H9 (cell line): ENCODE measurements around the gene LGALS9C. TPM values are rescaled to one million over a fixed set of nuclear protein-coding genes. Genes with fewer than 3 reads are reported as not detected.
"Not testable (repeated sequence)": the region's sequence is repeated elsewhere in the genome, so short reads cannot be mapped to it uniquely, and the experiment has no call there.

Experiments
- DNase-seq: peaks from one replicate; pipeline ENCODE4 v3.0.0-alpha.2; 2017
- H2AFZ ChIP-seq: one replicate; pipeline ENCODE4 v1.6.1; 2013; ENCODE audit warnings: mild to moderate bottlenecking, low read length, control low read depth, moderate library complexity
- H2AK5ac ChIP-seq: 2 replicates; pipeline ENCODE4 v1.6.1; 2013; ENCODE audit warnings: low read length, control low read depth, mixed read lengths; ENCODE audit not compliant: insufficient read length
- H2BK120ac ChIP-seq: one replicate; pipeline ENCODE4 v1.6.1; 2013; ENCODE audit warnings: low read depth, mild to moderate bottlenecking, low read length, control low read depth, inconsistent platforms; ENCODE audit not compliant: poor library complexity, severe bottlenecking
- H2BK12ac ChIP-seq: 2 replicates; pipeline ENCODE4 v1.6.1; 2013; ENCODE audit warnings: low read length, control low read depth, mixed read lengths, low read depth; ENCODE audit not compliant: insufficient read length
- H2BK15ac ChIP-seq: 2 replicates; pipeline ENCODE4 v1.6.1; 2013; ENCODE audit warnings: low read depth, low read length, control low read depth
- H2BK20ac ChIP-seq: one replicate; pipeline ENCODE4 v1.6.1; 2013; ENCODE audit warnings: low read depth, mild to moderate bottlenecking, low read length, control low read depth, inconsistent platforms; ENCODE audit not compliant: poor library complexity, severe bottlenecking
- H2BK5ac ChIP-seq: 2 replicates; pipeline ENCODE4 v1.6.1; 2013; ENCODE audit warnings: low read length, control low read depth, mixed read lengths; ENCODE audit not compliant: insufficient read length
- H3K14ac ChIP-seq: 2 replicates; pipeline ENCODE4 v1.6.1; 2013; ENCODE audit warnings: low read length, control low read depth; ENCODE audit not compliant: insufficient read depth
- H3K18ac ChIP-seq: 2 replicates; pipeline ENCODE4 v1.6.1; 2013; ENCODE audit warnings: low read depth, mild to moderate bottlenecking, mixed read lengths, low read length, control low read depth; ENCODE audit not compliant: insufficient read length
- H3K23ac ChIP-seq: 2 replicates; pipeline ENCODE4 v1.6.1; 2013; ENCODE audit warnings: low read length, control low read depth, mixed read lengths, low read depth; ENCODE audit not compliant: insufficient read length
- H3K23me2 ChIP-seq: 2 replicates; pipeline ENCODE4 v1.6.1; 2013; ENCODE audit warnings: low read depth, mild to moderate bottlenecking, mixed read lengths, low read length, control low read depth; ENCODE audit not compliant: insufficient read length, poor library complexity, severe bottlenecking
- H3K27ac ChIP-seq: 2 replicates; pipeline ENCODE4 v1.5.1; 2013; ENCODE audit warnings: low read length, control low read depth, mixed read lengths, low read depth; ENCODE audit not compliant: insufficient read length
- H3K27me3 ChIP-seq: 2 replicates; pipeline ENCODE4 v1.6.1; 2013; ENCODE audit warnings: low read length, control low read depth, inconsistent platforms; ENCODE audit not compliant: insufficient read depth
- H3K4ac ChIP-seq: 2 replicates; pipeline ENCODE4 v1.6.1; 2013; ENCODE audit warnings: low read depth, mild to moderate bottlenecking, control low read depth, inconsistent platforms, low read length, moderate library complexity
- H3K4me1 ChIP-seq: 2 replicates; pipeline ENCODE4 v1.6.1; 2013; ENCODE audit warnings: low read length, control low read depth, inconsistent platforms; ENCODE audit not compliant: insufficient read depth
- H3K4me2 ChIP-seq: 2 replicates; pipeline ENCODE4 v1.6.1; 2013; ENCODE audit warnings: low read length, control low read depth, mixed read lengths; ENCODE audit not compliant: insufficient read length, insufficient read depth
- H3K56ac ChIP-seq: 2 replicates; pipeline ENCODE4 v1.6.1; 2013; ENCODE audit warnings: low read depth, mild to moderate bottlenecking, mixed read lengths, low read length, control low read depth; ENCODE audit not compliant: insufficient read length
- H3K79me1 ChIP-seq: 2 replicates; pipeline ENCODE4 v1.6.1; 2013; ENCODE audit warnings: low read depth, mild to moderate bottlenecking, moderate library complexity, low read length, control low read depth, inconsistent platforms; ENCODE audit not compliant: insufficient read depth, poor library complexity, severe bottlenecking
- H3K79me2 ChIP-seq: 2 replicates; pipeline ENCODE4 v1.6.1; 2013; ENCODE audit warnings: low read length, control low read depth, inconsistent platforms; ENCODE audit not compliant: insufficient read depth
- H3K9ac ChIP-seq: 2 replicates; pipeline ENCODE4 v1.6.1; 2013; ENCODE audit warnings: low read length, control low read depth, mixed read lengths; ENCODE audit not compliant: insufficient read length; ENCODE audit errors: extremely low read depth
- H3K9me3 ChIP-seq: one replicate; pipeline ENCODE4 v1.6.1; 2013; ENCODE audit warnings: low read depth, low read length, inconsistent platforms; ENCODE audit not compliant: control insufficient read depth
- H3T11ph ChIP-seq: one replicate; pipeline ENCODE4 v1.6.1; 2013; ENCODE audit warnings: mild to moderate bottlenecking, low read length, control low read depth, inconsistent platforms
- H4K20me1 ChIP-seq: one replicate; pipeline ENCODE4 v1.6.1; 2013; ENCODE audit not compliant: control insufficient read depth, insufficient read length, insufficient read depth
- H4K5ac ChIP-seq: 2 replicates; pipeline ENCODE4 v1.6.1; 2013; ENCODE audit warnings: low read depth, mild to moderate bottlenecking, mixed read lengths, low read length, control low read depth; ENCODE audit not compliant: insufficient read length
- H4K8ac ChIP-seq: replicated peaks from 2 replicates; pipeline ENCODE4 v1.6.1; 2013; ENCODE audit warnings: low read length, control low read depth, mixed read lengths, low read depth; ENCODE audit not compliant: insufficient read length
- H4K91ac ChIP-seq: 2 replicates; pipeline ENCODE4 v1.6.1; 2013; ENCODE audit warnings: low read depth, mild to moderate bottlenecking, moderate library complexity, mixed read lengths, low read length, control low read depth; ENCODE audit not compliant: insufficient read length
- H3K27ac Mint-ChIP-seq, 3 experiments: 2 replicates in 2 of 3; 3 replicates in 1 of 3; pipeline ENCODE4 v1.8.0; 2020 to 2021; ENCODE audit warnings: mixed read lengths in 3 of 3, mild to moderate bottlenecking in 1 of 3, moderate library complexity in 1 of 3
- H3K27me3 Mint-ChIP-seq: 2 replicates; pipeline ENCODE4 v1.8.0; 2021; ENCODE audit warnings: low read depth, mild to moderate bottlenecking, moderate library complexity, mixed read lengths
- H3K36me3 Mint-ChIP-seq, 3 experiments: 2 replicates in 2 of 3; 3 replicates in 1 of 3; pipeline ENCODE4 v1.8.0; 2020 to 2021; ENCODE audit warnings: low read depth in 3 of 3, mixed read lengths in 3 of 3; ENCODE audit not compliant: insufficient read depth in 1 of 3
- H3K4me1 Mint-ChIP-seq, 2 experiments: 2 replicates each; pipeline ENCODE4 v1.8.0; 2020; ENCODE audit warnings: mixed read lengths in 2 of 2
- H3K4me3 Mint-ChIP-seq, 2 experiments: 2 replicates in 1 of 2; 3 replicates in 1 of 2; pipeline ENCODE4 v1.8.0; 2020 to 2021; ENCODE audit warnings: mild to moderate bottlenecking in 2 of 2, mixed read lengths in 2 of 2, moderate library complexity in 1 of 2
- H3K9me3 Mint-ChIP-seq, 2 experiments: 2 replicates in 1 of 2; 3 replicates in 1 of 2; pipeline ENCODE4 v1.8.0; 2020; ENCODE audit warnings: mild to moderate bottlenecking in 2 of 2, mixed read lengths in 2 of 2, moderate library complexity in 1 of 2
- WGBS: extraction: QIAGEN DNeasy Blood & Tissue Kit; methylation state at CpG from one replicate; pipeline ENCODE4 v1.1.7; 2013; ENCODE audit warnings: missing lambda C conversion rate, low lambda C conversion rate, mixed read lengths; ENCODE audit not compliant: insufficient read length; ENCODE audit errors: extremely low coverage; 5-methylcytosine and 5-hydroxymethylcytosine counted together
- total RNA-seq: library from RNA; stranded (reverse); gene quantifications from 2 replicates; pipeline ENCODE4 v1.2.1, GENCODE V29; 2021

The LGALS9C gene
- total RNA-seq, 1 experiment from 2014 or later: not detected

DNA sequence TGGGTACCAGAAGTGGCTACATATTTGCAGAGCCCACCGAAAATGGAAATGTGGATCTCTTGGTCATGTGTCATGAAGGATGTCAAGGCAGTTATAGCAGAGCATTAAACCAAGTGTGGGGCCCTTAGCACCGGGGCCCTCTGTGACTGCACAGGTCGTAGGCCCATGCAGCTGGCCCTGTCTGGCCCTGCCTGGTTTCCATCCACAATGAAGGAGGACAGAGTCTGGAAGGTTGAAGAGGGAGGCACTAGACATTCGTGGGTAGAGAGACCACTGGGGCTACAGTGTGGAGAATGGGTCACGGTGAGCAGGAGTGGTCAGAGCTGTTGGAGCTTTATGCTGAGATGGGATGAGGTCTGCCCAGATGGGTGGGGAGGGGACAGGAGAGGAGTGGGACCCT is 9.6 kb upstream of the LGALS9C start:
- not testable (repeated sequence) for H3K9ac ChIP-seq, H3K18ac ChIP-seq, H3K4me1 Mint-ChIP-seq, H3K27ac Mint-ChIP-seq, H3K23me2 ChIP-seq, H3K27me3 Mint-ChIP-seq, H3K56ac ChIP-seq, H3K27ac ChIP-seq, H3K79me1 ChIP-seq, H3K14ac ChIP-seq, H2BK15ac ChIP-seq, H2BK12ac ChIP-seq, H2BK120ac ChIP-seq, H3K4ac ChIP-seq, H3K4me3 Mint-ChIP-seq, H2BK20ac ChIP-seq, H4K91ac ChIP-seq, H3K36me3 Mint-ChIP-seq, H3K9me3 Mint-ChIP-seq, H2BK5ac ChIP-seq, H4K8ac ChIP-seq, H3K79me2 ChIP-seq, H3K27me3 ChIP-seq, H3K4me1 ChIP-seq, H4K5ac ChIP-seq, H2AK5ac ChIP-seq, H2AFZ ChIP-seq, H4K20me1 ChIP-seq, DNase-seq, H3T11ph ChIP-seq, H3K4me2 ChIP-seq, H3K9me3 ChIP-seq, H3K23ac ChIP-seq
- no CpG with 5 or more reads among the region's 5 CpGs for WGBS

DNA sequence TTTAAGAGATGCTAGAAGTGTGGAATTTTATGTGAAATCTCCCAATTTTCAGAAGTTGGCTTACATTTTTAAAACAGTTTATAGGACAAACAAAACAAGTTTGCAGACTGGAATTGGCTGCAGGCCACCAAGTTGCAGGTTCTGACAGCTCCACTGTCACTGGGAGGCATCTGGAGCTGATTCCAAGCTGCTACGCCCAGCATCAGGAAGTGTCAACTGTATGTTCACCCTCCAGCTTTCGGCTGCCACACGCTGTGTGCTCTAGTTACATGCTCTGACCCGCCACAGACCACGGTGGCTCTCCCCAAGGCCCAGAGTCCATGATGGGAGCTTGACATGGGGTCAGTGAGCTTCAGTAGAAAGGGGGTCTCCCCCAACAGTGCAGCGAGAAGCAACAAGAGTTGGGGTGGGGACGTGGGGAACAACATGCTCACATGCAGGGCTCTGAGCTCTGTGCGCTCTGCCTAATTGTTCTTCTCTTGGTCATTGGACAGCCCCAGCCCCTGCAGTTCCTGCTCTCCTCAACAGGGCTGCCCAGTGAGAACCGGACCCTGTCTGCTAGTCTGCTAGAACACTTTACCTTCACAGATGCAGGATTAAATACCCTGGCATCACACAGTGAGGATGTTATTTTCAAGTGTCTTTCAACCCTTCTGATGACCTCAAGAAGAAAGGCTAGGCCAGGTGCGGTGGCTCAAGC is 8.0 kb upstream of the LGALS9C start:
- H3K27me3 Mint-ChIP-seq: not testable (repeated sequence)

More for the DNA sequence above, 8.0 kb upstream of the LGALS9C start:
- H3K4me2 ChIP-seq, H3K36me3 Mint-ChIP-seq, H3K4ac ChIP-seq, H2AFZ ChIP-seq, H2AK5ac ChIP-seq, H3K79me1 ChIP-seq, H4K20me1 ChIP-seq, DNase-seq, H3K9me3 Mint-ChIP-seq, H4K5ac ChIP-seq, H3K23me2 ChIP-seq, H3K4me3 Mint-ChIP-seq, H3K9ac ChIP-seq, H2BK120ac ChIP-seq, H3K4me1 Mint-ChIP-seq, H3K56ac ChIP-seq, H2BK15ac ChIP-seq, H3K14ac ChIP-seq, H3K23ac ChIP-seq, H4K8ac ChIP-seq, H3K27ac Mint-ChIP-seq, H4K91ac ChIP-seq, H3T11ph ChIP-seq, H3K27ac ChIP-seq, H3K27me3 ChIP-seq, H3K18ac ChIP-seq, H2BK5ac ChIP-seq, H2BK20ac ChIP-seq, H2BK12ac ChIP-seq, H3K9me3 ChIP-seq, H3K79me2 ChIP-seq, H3K4me1 ChIP-seq: not testable (repeated sequence)
- no CpG with 5 or more reads among the region's 10 CpGs for WGBS
